Neural crest cell (in vitro differentiated cells): ENCODE data around the gene HDAC5. TPM values are rescaled to one million over a fixed set of nuclear protein-coding genes. Genes with fewer than 3 reads are reported as not detected.

ENCODE experiments used
- DNase-seq: peaks from one replicate; pipeline ENCODE4 v3.0.0; 2021; ENCODE audit warnings: low read depth, mixed read lengths, low spot score
- H3K27ac Mint-ChIP-seq: one replicate; pipeline ENCODE4 v1.8.0; 2021; ENCODE audit warnings: mild to moderate bottlenecking, mixed read lengths; ENCODE audit not compliant: unreplicated experiment
- H3K27me3 Mint-ChIP-seq: 2 replicates; pipeline ENCODE4 v1.8.0; 2021; ENCODE audit warnings: low read depth, mild to moderate bottlenecking, mixed read lengths
- H3K36me3 Mint-ChIP-seq: 2 replicates; pipeline ENCODE4 v1.8.0; 2021; ENCODE audit warnings: low read depth, mild to moderate bottlenecking, mixed read lengths
- H3K4me1 Mint-ChIP-seq: 2 replicates; pipeline ENCODE4 v1.8.0; 2021; ENCODE audit warnings: mixed read lengths
- H3K4me3 Mint-ChIP-seq: one replicate; pipeline ENCODE4 v1.8.0; 2021; ENCODE audit warnings: mild to moderate bottlenecking, mixed read lengths
- H3K9me3 Mint-ChIP-seq: 2 replicates; pipeline ENCODE4 v1.8.0; 2021; ENCODE audit warnings: mixed read lengths
- CTCF ChIP-seq: fragments of 200-600 bp; sonication (generic); conservative IDR thresholded peaks from 2 replicates; pipeline ENCODE4 v1.5.0; 2021; ENCODE audit warnings: antibody characterized with exemption, mild to moderate bottlenecking
- total RNA-seq: library from RNA; stranded (reverse); gene quantifications from 2 replicates; pipeline ENCODE4 v1.2.1, GENCODE V29; 2021

HDAC5 gene
- total RNA-seq, 1 donor from 2014 or later: 27.1 TPM

GRCh38 chr17:44084921-44085320 lies 38.5 kb downstream of the HDAC5 start:
- Mint-ChIP-seq H3K27me3 (no peaks in the 10 kb centered on the region), H3K9me3 (no peaks in the 10 kb centered on the region), H3K27ac (peak overlapping the region; percentile 93), H3K4me3 (peak overlapping the region; percentile 27), H3K4me1 (peaks cover 57% of the 10 kb centered on the region), H3K36me3 (peaks cover 10% of the 10 kb centered on the region)
- DNase-seq: no peak
- no peak for TF ChIP-seq CTCF

GRCh38 chr17:44084131-44084538 lies 39.3 kb downstream of the HDAC5 start:
- peaks cover 13% of the 10 kb centered on the region for H3K36me3 Mint-ChIP-seq
- H3K4me1 Mint-ChIP-seq: peaks cover 60% of the 10 kb centered on the region
- no peaks in the 10 kb centered on the region for H3K9me3 Mint-ChIP-seq
- H3K27ac Mint-ChIP-seq: peak overlapping the region; percentile 67
- no peaks in the 10 kb centered on the region for H3K27me3 Mint-ChIP-seq
- peak overlapping the region; percentile 62 for H3K4me3 Mint-ChIP-seq
- no peak for DNase-seq
- peak; percentile 46 for TF ChIP-seq CTCF

GRCh38 chr17:44083250-44083849 lies 40.1 kb downstream of the HDAC5 start:
- Mint-ChIP-seq H3K27ac (no peak overlapping the region), H3K9me3 (no peaks in the 10 kb centered on the region), H3K4me1 (peaks cover 58% of the 10 kb centered on the region), H3K27me3 (no peaks in the 10 kb centered on the region), H3K4me3 (no peak overlapping the region), H3K36me3 (peaks cover 15% of the 10 kb centered on the region)
- DNase-seq: no peak
- TF ChIP-seq CTCF: no peak

GRCh38 chr17:44082256-44082927 lies 41.0 kb downstream of the HDAC5 start:
- Mint-ChIP-seq H3K27ac (peak overlapping the region; percentile 94), H3K9me3 (no peaks in the 10 kb centered on the region), H3K36me3 (peaks cover 15% of the 10 kb centered on the region), H3K27me3 (no peaks in the 10 kb centered on the region), H3K4me3 (peak overlapping the region; percentile 63), H3K4me1 (peaks cover 49% of the 10 kb centered on the region)
- TF ChIP-seq CTCF: no peak
- DNase-seq: no peak

- H3K36me3 Mint-ChIP-seq: peaks cover 15% of the 10 kb centered on the region
- no peaks in the 10 kb centered on the region for H3K27me3 Mint-ChIP-seq
- peaks cover 42% of the 10 kb centered on the region for H3K4me1 Mint-ChIP-seq
- no peak for TF ChIP-seq CTCF
- no peaks in the 10 kb centered on the region for H3K9me3 Mint-ChIP-seq
- peak overlapping the region; percentile 50 for H3K27ac Mint-ChIP-seq
- DNase-seq: no peak
- H3K4me3 Mint-ChIP-seq: no peak overlapping the region
These were observed 41.8 kb downstream of the HDAC5 start for GRCh38 chr17:44081681-44082080.
